Upper lobe of left lung (tissue), 4 donors: ENCODE measurements around the gene MOBP.

Source experiments
- POLR2A ChIP-seq, 4 donors: fragments of 450-650 bp; IDR thresholded peaks; one replicate each; pipeline ENCODE4 v1.5.1; 2016 to 2017; ENCODE audit warnings: antibody characterized with exemption in 4 of 4, mild to moderate bottlenecking in 2 of 4
- TF ChIP-seq, protein P1 (sequence below), 6 experiments: fragments of 450-650 bp in 4 of 6; fragments of 200-600 bp in 2 of 6; sonication (generic) in 2 of 6; IDR thresholded peaks; one replicate each; pipeline ENCODE4 v1.5.1; 2016 to 2019; ENCODE audit warnings: antibody characterized with exemption in 6 of 6

GRCh38 chr3:39433642-39434041 lies 33.8 kb upstream of the MOBP start:
- TF ChIP-seq, protein P1, sequence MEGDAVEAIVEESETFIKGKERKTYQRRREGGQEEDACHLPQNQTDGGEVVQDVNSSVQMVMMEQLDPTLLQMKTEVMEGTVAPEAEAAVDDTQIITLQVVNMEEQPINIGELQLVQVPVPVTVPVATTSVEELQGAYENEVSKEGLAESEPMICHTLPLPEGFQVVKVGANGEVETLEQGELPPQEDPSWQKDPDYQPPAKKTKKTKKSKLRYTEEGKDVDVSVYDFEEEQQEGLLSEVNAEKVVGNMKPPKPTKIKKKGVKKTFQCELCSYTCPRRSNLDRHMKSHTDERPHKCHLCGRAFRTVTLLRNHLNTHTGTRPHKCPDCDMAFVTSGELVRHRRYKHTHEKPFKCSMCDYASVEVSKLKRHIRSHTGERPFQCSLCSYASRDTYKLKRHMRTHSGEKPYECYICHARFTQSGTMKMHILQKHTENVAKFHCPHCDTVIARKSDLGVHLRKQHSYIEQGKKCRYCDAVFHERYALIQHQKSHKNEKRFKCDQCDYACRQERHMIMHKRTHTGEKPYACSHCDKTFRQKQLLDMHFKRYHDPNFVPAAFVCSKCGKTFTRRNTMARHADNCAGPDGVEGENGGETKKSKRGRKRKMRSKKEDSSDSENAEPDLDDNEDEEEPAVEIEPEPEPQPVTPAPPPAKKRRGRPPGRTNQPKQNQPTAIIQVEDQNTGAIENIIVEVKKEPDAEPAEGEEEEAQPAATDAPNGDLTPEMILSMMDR (IDR thresholded peaks at IDR 0.05) = no peak
- no peak for TF ChIP-seq POLR2A (IDR thresholded peaks at IDR 0.05)
